NCI-H146 (cell line): ENCODE results near the gene PILRB.
"Not testable (repeated sequence)": the region's sequence is repeated elsewhere in the genome, so short reads cannot be mapped to it uniquely, and the experiment has no call there.

Experiments used
- DNase-seq: peaks from one replicate; lab custom pipeline; 2025; lab: John Stamatoyannopoulos, UW

PILRB gene

GRCh38 chr7:100358027-100358856 is at the start of gene PILRB:
TSS of gene PILRB (plus strand) at chr7:100358117. CDS start at chr7:100358303, 186 bp downstream.
- DNase-seq: no peak

- not testable (repeated sequence) for DNase-seq
Observed at GRCh38 chr7:100318329-100318728, 39.6 kb upstream of the PILRB start.

GRCh38 chr7:100321648-100322047 is 36.3 kb upstream of the PILRB start:
- DNase-seq: not testable (repeated sequence)

DNA sequence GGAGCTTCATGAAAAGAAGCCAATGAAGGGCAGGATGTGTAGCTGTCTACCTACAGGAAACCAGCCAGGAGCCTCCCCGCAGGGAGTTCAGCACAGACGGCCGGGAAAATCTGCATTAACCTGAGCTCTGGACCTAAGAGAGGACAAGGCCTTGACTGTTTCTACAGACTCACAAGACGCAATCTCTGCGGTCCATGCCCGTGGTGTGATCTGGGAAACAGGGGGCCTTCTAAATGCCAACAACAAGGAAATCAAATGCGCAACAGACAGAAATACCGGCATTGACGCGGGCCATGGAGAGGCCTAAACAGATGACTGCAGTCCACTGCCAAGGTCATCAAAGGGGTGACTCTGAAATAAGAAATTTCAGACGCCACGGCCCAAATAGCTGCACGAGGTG is 33.7 kb upstream of the PILRB start:
- DNase-seq: not testable (repeated sequence)

- not testable (repeated sequence) for DNase-seq
Observed at GRCh38 chr7:100325671-100326070, 32.2 kb upstream of the PILRB start.

DNA sequence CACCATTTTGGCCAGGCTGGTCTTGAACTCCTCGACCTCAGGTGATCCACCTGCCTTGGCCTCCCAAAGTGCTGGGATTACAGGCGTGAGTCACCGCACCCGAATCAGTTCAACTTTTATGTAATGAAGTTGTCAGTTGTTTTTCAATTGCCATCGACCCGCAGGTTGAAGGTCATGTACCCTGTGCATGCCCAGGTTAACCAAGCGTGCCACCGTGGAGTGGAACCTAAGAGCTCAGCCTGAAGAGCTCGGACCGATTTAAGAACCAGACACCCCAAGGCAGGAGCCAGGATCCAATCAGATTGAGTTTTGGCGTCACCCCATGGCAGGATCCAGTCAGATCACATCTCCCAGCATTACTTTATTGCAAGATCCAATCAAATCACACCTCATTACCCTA is 31.0 kb upstream of the PILRB start:
- DNase-seq: not testable (repeated sequence)

- peak; percentile 97 for DNase-seq
Observed at GRCh38 chr7:100335566-100336466, 22.1 kb upstream of the PILRB start.

DNA sequence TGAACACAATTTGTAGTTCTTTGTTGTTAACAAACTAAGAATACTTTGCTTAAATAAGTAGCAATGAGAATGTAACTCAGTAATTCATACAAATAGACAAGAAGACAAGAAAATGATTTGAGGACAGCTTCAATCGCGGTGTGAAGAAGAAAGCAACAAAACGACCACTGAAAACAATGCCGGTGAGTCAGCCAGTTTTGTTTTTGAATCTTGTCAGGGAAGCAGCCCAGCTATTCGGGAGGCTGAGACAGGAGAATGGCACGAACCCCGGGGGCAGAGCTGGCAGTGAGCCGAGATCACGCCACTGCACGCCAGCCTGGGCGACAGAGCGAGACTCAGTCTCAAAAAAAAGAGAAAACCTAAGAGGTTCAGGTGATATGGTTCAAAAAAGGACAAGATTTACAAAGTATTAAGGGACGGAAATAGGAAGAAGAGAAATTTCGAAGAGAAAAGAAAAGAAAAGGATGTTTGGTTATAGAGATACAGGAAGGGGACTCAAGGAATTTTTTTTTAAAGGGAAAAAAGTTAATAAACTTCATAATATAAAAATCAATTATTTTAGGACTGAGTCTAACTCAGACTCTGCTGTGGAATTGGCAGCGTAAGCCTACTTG is 19.7 kb upstream of the PILRB start:
- not testable (repeated sequence) for DNase-seq

GRCh38 chr7:100341286-100341685 is 16.6 kb upstream of the PILRB start:
- DNase-seq: not testable (repeated sequence)

DNA sequence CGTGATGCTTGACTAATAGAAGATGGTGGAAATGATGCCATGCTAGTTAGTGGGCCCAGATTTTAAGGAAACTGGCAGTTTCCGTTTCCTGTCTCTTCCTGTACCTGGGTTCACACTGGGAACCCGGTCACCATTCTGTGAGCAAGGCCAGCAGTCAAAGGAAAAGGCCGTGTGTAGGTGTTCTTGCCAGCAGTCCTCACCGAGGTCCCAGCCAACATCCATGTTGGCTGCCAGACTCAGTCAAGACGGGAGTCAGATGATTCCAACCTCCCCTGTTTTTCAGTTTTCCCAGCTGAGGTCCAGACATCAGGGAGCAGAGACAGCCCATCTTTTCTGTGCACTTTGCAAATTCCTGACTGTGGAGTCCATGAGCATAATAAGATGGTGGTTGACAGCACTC is 15.2 kb upstream of the PILRB start:
- no peak for DNase-seq

DNA sequence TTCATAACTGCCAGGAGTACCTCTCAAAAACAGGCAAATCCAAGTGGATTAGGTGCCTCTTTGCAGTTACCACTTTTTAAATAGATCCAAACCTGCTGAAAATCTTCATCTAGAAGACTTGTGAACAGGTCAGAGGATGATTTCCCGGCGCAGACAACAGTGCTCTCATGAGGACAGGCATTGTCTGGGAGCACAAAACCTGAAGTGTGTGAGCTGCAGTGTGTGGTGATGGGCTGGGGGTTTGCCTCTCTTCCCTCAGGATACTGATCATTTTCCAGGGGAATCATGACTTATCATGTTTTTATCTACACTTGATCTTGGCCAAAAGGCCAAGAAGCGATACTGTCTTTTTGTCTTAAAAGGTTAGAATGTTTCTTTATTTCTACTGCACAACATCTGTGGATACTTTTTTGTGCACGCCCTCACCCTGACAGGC is 13.8 kb upstream of the PILRB start:
- not testable (repeated sequence) for DNase-seq

- DNase-seq: not testable (repeated sequence)
Observed at GRCh38 chr7:100344560-100345287, 13.2 kb upstream of the PILRB start.

- peak; percentile 44 for DNase-seq
Observed at GRCh38 chr7:100345288-100345672, 12.6 kb upstream of the PILRB start.

GRCh38 chr7:100346921-100347320 is 11.0 kb upstream of the PILRB start:
- DNase-seq: no peak

DNA sequence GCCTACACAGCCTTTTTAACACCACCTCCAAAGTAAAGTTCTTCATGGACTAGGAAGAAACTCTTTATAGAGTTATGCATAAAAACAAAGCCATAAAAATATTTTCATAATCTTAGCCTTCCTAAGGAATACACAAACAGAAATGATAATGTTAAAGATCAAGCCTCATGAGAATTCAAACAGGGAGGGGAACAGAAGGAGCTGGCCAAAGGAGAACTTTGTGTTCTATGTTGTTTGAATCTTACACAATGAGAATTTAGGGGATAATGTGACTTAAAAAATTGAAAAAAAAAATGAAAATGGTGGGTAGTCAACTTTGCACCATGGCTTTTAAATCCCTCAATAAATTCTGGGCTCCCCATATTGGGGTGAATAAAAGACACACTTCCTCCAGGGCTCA is 9.1 kb upstream of the PILRB start:
- DNase-seq: no peak

DNA sequence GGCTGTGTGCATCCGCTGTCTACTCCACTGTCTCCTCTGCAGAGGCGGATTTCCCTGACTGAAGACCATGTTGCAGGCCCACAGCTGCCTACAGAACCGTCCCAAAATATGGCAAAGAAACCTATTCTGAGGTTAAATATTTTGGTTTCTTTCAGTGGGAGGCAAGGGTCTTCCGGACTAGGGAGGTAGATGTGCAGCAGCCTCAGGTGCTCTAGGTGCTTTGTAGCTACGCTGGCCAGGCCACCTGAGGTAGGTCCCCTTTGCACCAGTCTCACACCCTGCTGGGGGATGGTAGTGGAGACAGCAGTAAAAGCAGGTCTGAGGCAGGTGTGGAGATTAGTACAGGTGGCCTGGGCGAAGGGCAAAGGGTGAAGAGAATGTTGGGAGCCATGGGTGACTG is 8.2 kb upstream of the PILRB start:
- DNase-seq: no peak

GRCh38 chr7:100351657-100352058 is 6.3 kb upstream of the PILRB start:
- no peak for DNase-seq

DNA sequence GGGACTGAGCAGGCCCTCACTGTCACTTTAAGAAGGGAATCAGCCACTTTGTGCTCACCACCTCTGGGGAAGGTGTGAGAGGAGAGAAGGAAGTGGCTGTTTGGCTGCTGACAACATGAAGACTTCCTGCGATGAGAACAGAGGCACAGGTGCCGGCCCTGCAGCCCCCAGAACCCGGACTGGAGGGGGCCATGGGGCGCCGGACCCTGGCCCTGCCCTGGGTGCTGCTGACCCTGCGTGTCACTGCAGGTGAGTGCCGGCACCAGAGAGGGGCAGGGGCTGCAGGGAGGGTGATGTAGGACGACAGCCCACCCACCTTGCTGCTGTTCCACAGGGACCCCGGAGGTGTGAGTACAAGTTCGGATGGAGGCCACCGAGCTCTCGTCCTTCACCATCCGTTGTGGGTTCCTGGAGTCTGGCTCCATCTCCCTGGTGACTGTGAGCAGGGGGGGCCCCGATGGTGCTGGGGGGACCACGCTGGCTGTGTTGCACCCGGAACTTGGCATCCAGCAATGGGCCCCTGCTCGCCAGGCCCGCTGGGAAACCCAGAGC is 5.6 kb upstream of the PILRB start:
- DNase-seq: not testable (repeated sequence)

- no peak for DNase-seq
Observed at GRCh38 chr7:100352984-100353684, 4.8 kb upstream of the PILRB start.

DNA sequence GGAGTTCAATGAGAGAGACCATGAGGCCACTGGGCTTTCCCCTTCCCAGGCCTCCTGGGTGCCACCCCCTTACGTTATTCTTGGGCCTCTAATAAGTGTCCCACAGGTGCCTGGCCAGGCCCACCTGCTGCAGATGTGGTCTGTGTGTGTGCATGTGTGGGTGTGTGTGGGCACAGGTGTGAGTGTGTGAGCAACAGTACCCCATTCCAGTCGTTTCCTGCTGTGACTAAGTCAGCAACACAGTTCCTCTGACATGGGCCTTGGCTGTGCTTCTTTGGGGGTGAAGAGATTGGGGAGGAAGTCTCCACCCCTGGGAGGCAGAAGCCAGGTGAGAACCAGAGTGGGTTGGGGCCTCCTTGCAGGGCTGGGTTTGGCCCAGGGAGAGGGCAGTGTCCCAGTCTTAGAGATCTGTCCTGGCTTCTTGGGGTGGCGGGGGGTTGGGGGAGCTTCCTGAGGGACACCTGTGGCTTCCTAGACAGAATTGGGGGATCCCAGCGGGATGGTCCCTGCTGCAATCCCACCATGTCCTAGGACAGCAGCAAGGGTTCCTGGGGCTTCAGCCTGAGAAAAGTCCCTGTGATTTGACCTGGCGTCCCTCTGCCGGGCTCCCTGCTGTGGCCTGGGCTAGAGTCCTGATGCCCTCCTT is 4.1 kb upstream of the PILRB start:
- DNase-seq: no peak
